HUES48 (cell line): ENCODE data around the gene ABHD17C.

Source experiments
- H3K27ac ChIP-seq: one replicate; pipeline ENCODE4 v1.7.0; 2013; ENCODE audit warnings: low read depth, low read length, inconsistent platforms
- H3K27me3 ChIP-seq: 2 replicates; pipeline ENCODE4 v1.6.1; 2013; ENCODE audit warnings: mild to moderate bottlenecking, low read length; ENCODE audit not compliant: control insufficient read depth, insufficient read depth
- H3K36me3 ChIP-seq: 2 replicates; pipeline ENCODE4 v1.6.1; 2013; ENCODE audit warnings: low read length; ENCODE audit not compliant: control insufficient read depth, insufficient read depth
- H3K4me1 ChIP-seq: 2 replicates; pipeline ENCODE4 v1.6.1; 2013; ENCODE audit warnings: mild to moderate bottlenecking, low read length; ENCODE audit not compliant: control insufficient read depth, insufficient read depth
- H3K4me3 ChIP-seq: 2 replicates; pipeline ENCODE4 v1.5.1; 2013; ENCODE audit warnings: mild to moderate bottlenecking, low read depth, low read length
- H3K9ac ChIP-seq: 2 replicates; pipeline ENCODE4 v1.6.1; 2013; ENCODE audit warnings: mild to moderate bottlenecking, low read depth, low read length, moderate library complexity
- H3K9me3 ChIP-seq: 2 replicates; pipeline ENCODE4 v1.6.1; 2013; ENCODE audit warnings: low read length; ENCODE audit not compliant: control insufficient read depth, insufficient read depth

ABHD17C gene

DNA sequence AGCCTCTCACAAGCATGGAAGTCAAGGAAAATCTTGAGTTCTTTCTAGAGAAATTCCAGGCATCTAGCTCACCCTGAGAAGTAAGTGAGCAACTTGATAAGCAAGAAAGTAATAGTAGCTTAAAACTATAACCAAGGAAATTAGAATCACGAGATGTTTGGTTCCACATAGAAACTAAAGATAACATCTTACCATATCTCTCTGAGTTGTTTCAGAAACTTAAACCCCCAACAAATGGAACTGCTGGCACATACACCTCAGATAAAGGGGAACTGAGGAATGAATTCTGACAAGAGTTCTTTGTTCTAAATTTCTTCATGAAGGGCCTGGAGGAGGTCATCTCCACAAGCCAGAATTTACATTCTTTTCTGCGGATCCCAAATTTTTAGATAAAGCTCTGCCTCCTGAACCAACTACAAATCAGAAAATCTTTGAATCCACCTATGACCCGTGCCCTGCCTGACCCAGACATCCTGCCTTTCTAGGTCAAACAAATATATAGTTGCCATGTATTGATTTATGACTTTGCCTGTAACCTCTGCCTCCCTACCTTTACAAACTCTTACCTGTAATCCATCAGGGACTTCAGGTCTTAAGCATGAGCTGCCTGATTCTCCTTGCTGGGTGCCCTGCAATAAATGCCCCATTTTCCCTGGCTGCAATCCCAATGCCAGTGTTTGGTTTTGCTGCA is 26.4 kb upstream of the ABHD17C start:
- Histone ChIP-seq H3K9ac (no peak overlapping the region), H3K27me3 (no peaks in the 10 kb centered on the region), H3K4me3 (no peak overlapping the region), H3K27ac (no peak overlapping the region), H3K9me3 (no peaks in the 10 kb centered on the region), H3K4me1 (no peaks in the 10 kb centered on the region), H3K36me3 (no peaks in the 10 kb centered on the region)

DNA sequence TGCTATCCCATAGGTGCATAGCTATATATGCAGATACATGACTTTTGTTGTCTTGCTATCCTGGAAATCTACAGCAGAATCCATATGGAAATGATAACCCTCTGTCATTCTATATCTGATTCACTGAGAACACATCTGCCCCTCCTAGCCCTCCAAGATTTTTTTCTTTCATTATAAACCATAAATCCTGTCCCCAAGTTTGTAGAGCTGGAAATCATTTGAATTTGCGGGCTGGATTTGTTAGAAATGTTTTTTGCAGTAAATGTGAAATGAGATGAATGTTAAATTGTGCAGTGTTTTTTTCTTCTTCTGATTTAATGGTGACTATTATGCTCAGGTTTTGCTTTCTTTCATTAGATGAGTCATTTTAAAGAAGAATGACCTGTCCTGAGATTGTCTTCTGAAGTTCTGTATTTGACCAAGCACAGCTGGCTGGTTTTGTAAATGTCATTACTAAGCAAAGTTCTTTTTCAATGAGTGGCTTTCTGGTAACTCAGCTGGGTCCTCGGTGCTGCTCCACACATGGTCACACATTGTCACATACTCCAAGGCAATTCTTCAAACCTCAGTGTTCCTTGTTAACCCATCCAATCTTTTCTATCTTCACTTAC is 25.3 kb upstream of the ABHD17C start:
- Histone ChIP-seq H3K9ac (no peak overlapping the region), H3K4me3 (no peak overlapping the region), H3K36me3 (no peaks in the 10 kb centered on the region), H3K27ac (no peak overlapping the region), H3K27me3 (no peaks in the 10 kb centered on the region), H3K4me1 (no peaks in the 10 kb centered on the region), H3K9me3 (no peaks in the 10 kb centered on the region)

DNA sequence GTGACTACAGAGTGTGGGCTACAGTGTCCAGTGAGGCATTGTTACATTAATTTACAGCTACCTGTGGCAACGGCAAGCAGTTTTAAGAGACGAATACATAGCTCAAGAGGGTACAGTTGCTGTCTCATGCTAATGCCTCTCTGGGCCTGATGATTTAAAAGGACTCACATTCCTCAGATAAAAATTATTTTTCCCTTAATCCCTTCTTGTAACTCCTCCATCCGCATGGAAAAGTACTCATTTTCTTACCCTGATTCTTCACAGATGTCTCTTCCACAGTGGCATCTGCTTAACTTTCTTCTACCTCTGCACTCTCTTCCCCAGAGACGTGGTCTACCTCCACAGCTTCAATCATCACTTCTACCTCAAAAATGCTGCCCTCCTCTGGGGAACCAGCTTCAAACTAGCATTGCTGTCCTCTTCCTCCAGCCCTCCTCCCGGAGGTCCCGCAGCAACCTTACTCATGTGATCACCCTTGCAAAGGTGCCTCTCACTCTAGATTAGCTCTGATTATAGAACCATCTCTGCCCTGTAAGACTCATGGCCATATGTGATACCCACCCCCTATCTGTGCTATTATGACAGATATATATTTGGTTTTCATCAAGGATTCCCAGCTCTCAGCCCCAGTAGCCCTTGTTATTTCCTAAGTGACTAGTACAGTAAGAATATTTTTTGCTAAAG is 21.4 kb upstream of the ABHD17C start:
- Histone ChIP-seq H3K27ac (no peak overlapping the region), H3K4me1 (no peaks in the 10 kb centered on the region), H3K36me3 (no peaks in the 10 kb centered on the region), H3K4me3 (no peak overlapping the region), H3K9me3 (no peaks in the 10 kb centered on the region), H3K9ac (no peak overlapping the region), H3K27me3 (no peaks in the 10 kb centered on the region)

DNA sequence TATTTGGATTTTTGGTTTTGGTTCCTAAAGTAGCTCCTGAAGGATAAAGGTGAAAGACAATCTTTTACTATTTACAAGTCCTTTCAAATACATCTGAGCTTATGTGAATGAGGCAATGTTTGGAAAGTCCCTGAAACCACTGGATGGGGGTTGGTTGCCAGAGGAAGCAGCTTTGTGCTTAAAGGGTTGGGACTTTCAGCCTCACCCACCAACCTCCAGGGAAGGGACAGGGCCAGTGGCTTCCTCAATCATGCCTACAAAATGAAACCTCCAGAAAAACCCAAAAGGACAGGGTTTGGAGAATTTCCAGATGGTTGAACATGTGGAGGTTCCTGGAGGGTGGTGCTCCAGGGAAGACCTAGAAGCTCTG is 20.9 kb upstream of the ABHD17C start:
- Histone ChIP-seq H3K36me3 (no peaks in the 10 kb centered on the region), H3K4me1 (peaks cover 2% of the 10 kb centered on the region; the same call in 1 of the 2 replicates), H3K27ac (no peak overlapping the region), H3K4me3 (no peak overlapping the region), H3K9me3 (no peaks in the 10 kb centered on the region), H3K27me3 (no peaks in the 10 kb centered on the region), H3K9ac (no peak overlapping the region)

DNA sequence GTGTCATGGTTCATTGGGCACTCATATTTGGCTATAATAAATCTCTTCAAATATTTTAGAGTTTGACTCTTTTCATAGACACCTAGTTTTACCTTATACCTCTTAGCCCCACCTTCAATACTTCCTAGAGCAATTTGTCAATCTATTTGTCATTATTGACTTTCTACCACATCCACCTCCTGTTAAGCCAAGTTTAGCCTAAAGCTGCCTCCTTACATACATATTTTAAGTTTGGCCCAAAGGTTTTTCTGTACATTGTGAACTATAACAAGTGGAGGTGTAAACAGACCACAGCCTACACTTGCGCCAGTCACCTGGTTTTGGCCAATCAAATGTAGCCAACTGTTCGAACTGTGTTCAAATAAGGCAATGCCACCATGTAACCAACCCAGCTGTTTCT is 18.1 kb upstream of the ABHD17C start:
- no peak overlapping the region for H3K4me3 ChIP-seq
- no peaks in the 10 kb centered on the region for H3K9me3 ChIP-seq
- peaks cover 6% of the 10 kb centered on the region; the same call in 1 of the 2 replicates for H3K4me1 ChIP-seq
- no peaks in the 10 kb centered on the region for H3K36me3 ChIP-seq
- no peaks in the 10 kb centered on the region for H3K27me3 ChIP-seq
- H3K9ac ChIP-seq, result no peak overlapping the region
- no peak overlapping the region for H3K27ac ChIP-seq

DNA sequence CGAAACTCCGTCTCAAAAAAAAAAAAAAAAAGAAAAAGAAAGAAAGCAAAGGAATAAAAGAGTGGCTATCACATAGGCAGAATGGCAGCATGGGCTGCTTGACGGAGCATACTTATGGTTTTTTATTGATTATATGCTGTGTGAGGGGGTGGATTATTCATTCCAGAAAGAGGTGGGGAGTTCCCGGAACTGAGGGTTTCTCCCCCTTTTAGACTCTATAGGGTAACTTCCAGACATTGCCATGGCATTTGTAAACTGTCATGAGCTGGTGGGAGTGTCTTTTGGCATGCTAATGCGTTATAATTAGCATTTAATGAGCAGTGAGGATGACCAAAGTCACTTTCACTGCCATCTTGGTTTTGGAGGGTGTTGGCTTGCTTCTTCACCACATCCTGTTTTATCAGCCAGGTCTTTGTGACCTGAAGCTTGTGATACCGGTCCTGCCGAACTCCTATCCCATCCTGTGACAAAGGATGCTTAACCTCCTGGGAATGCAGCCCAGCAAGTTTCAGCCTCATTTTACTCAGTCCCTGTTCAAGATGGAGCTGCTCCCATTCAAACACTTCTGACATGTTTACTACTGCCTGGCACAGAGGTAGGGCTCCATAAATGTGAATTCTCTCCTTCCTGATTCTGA is 15.8 kb upstream of the ABHD17C start:
- H3K4me3 ChIP-seq, result no peak overlapping the region
- no peaks in the 10 kb centered on the region for H3K36me3 ChIP-seq
- peaks cover 6% of the 10 kb centered on the region; the same call in 1 of the 2 replicates for H3K4me1 ChIP-seq
- no peak overlapping the region for H3K27ac ChIP-seq
- H3K9me3 ChIP-seq, result no peaks in the 10 kb centered on the region
- H3K9ac ChIP-seq, result no peak overlapping the region
- H3K27me3 ChIP-seq, result no peaks in the 10 kb centered on the region

DNA sequence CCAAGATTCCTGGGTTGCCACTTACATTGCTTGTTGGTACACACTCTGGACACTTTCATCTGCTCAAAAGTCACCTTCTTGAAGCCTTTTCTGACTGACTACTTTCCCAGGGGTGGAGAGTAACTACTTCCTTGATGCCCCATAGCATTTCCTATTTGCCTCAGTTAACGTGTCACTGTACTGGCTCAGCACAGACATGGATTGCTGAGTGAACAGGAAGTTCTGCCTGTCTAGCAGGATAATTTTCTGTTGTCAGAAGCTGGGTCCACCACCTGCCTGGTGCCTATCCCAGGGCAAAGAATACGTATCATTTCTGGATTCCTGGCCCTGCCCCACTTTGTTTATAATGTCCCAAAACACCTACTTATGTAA is 15.3 kb upstream of the ABHD17C start:
- no peak overlapping the region for H3K4me3 ChIP-seq
- H3K36me3 ChIP-seq, result no peaks in the 10 kb centered on the region
- no peak overlapping the region for H3K9ac ChIP-seq
- no peaks in the 10 kb centered on the region for H3K9me3 ChIP-seq
- H3K4me1 ChIP-seq, result peaks cover 6% of the 10 kb centered on the region; the same call in 1 of the 2 replicates
- no peaks in the 10 kb centered on the region for H3K27me3 ChIP-seq
- no peak overlapping the region for H3K27ac ChIP-seq

DNA sequence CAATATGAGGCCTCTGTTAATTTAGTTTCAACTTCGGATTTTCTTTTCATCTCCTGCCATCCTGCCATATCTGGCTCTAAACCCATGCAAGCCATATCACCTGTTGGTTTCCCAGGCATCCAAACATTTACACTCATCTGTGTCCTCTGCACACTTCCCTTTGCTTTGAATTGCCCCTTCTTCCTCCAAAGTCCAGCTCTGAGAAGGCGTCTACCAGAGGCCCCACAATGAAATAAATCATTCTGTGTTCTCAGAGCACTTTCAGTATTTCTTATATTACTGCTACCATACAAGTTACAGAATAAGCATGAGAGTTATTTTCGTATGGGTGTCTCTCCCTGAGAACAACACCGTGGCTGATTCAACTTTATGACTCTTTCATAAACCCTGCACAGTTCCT is 12.9 kb upstream of the ABHD17C start:
- no peaks in the 10 kb centered on the region for H3K9me3 ChIP-seq
- no peaks in the 10 kb centered on the region for H3K27me3 ChIP-seq
- H3K4me1 ChIP-seq, result peaks cover 6% of the 10 kb centered on the region; the same call in 1 of the 2 replicates
- H3K4me3 ChIP-seq, result no peak overlapping the region
- no peak overlapping the region for H3K9ac ChIP-seq
- no peaks in the 10 kb centered on the region for H3K36me3 ChIP-seq
- no peak overlapping the region for H3K27ac ChIP-seq

DNA sequence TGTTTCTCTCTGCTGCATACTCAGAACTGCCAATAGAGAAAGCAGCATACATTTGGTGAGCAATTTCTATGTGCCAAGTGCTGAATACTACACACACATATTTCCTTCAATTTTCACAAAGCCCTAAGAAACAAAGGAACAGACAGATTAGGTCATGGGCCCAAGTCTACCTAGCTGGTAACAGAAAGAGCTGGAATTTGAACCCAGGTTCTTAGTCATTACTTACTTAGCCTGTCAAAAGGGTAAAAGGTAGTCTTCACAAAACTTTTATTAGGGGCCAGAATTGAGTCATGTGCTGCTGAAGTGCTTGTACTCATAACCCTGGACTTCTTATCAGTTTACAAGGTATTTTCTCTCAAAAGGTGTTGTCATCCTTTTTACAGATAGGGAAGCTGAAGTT is 10.4 kb upstream of the ABHD17C start:
- Histone ChIP-seq H3K27ac (no peak overlapping the region), H3K9ac (no peak overlapping the region), H3K9me3 (no peaks in the 10 kb centered on the region), H3K27me3 (no peaks in the 10 kb centered on the region), H3K36me3 (no peaks in the 10 kb centered on the region), H3K4me3 (no peak overlapping the region), H3K4me1 (peaks cover 3% of the 10 kb centered on the region; the same call in 1 of the 2 replicates)

DNA sequence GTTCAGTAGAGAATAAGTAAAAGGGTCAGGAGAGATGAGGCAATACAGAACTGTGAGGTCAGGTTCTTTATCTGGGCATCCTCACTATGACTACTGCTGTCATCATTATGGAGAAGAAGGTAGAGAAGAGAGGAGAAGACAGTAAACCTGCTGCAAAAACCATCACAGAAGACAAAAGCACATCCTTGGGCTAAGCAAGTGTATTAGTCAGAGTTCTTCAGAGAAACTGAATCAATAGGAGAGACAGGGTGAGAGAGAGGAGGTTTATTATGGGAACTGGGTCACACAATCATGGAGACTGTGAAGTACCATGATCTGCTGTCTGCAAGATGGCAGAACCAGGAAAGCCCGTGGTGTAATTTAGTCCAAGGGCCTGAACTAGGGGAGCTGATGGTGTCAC is 9.5 kb upstream of the ABHD17C start:
- Histone ChIP-seq H3K36me3 (no peaks in the 10 kb centered on the region), H3K4me1 (peaks cover 4% of the 10 kb centered on the region; the same call in 1 of the 2 replicates), H3K4me3 (no peak overlapping the region), H3K27ac (no peak overlapping the region), H3K9ac (no peak overlapping the region), H3K9me3 (no peaks in the 10 kb centered on the region), H3K27me3 (no peaks in the 10 kb centered on the region)

DNA sequence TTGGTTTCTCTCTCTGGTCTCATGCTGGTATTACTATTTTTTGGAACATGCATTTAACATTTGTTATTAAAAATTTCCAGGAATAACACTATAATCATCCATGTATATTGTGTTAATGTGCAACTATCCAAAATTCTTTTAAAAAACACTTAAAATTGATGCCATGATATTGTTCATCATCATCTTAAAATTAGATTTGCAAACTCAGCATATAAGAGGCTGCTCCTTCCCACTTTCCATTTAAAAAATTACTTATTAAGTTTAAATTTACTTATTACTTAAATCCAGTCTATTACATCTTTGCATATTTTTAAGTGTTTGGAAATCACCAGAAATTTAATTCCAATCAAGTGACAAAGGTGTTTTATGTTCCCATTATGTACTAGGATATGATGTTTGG is 5.8 kb upstream of the ABHD17C start:
- Histone ChIP-seq H3K27ac (no peak overlapping the region), H3K4me1 (peaks cover 4% of the 10 kb centered on the region; the same call in 1 of the 2 replicates), H3K4me3 (no peak overlapping the region), H3K9ac (no peak overlapping the region), H3K9me3 (no peaks in the 10 kb centered on the region), H3K27me3 (peaks cover 3% of the 10 kb centered on the region), H3K36me3 (no peaks in the 10 kb centered on the region)
